Measurements from ENCODE around the gene PLA2G6. TPM values are rescaled to one million over a fixed set of nuclear protein-coding genes. Genes with fewer than 3 reads are reported as not detected.

PLA2G6 gene
- total and polyA plus RNA-seq, 2 of the 13 experiments (the other 11 are each of a cell fraction or from before 2014, with no cell fraction given): 4.8 to 11.5 TPM

DNA sequence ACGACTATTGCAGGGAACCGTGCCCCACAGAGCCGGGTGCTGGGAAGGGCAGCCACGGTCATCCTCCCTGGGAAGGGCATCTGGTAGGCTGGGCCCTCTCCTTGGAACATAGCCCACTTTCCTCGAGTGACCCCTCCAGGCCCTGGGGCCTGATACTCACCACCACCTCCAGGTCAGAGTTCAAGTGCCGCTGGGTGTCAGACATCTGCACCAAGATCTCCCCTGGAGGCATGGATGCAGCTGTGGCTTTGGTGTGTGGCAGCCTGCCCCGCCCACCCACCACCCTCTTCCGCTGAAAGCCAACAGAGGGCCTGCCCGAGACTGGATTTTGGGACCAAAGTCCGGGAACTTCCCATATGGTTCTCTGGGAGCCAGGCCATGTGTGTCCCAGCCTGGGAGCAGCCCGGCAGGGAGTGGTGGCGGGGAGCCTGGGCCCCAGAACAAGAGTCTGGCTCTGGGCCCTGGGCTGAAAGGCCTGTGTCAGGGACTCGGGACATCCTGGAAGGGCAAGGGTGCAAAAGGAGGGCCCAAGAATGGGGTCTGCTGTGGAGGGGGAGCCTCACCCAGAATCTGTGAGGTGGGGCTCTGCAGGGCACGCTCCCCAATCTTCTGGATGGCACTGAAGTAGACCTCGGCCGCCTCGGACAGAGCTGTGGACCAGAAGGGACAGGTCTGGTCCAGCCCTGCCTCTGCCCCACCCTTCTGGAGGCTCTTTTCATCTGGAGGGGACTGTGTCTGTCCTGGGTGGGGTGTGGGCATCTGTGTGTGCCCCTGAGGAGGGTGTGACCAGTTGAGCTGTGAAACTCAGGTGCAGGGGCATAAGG lies 73.7 kb downstream of the PLA2G6 start (continued):
- TF ChIP-seq, protein P1, sequence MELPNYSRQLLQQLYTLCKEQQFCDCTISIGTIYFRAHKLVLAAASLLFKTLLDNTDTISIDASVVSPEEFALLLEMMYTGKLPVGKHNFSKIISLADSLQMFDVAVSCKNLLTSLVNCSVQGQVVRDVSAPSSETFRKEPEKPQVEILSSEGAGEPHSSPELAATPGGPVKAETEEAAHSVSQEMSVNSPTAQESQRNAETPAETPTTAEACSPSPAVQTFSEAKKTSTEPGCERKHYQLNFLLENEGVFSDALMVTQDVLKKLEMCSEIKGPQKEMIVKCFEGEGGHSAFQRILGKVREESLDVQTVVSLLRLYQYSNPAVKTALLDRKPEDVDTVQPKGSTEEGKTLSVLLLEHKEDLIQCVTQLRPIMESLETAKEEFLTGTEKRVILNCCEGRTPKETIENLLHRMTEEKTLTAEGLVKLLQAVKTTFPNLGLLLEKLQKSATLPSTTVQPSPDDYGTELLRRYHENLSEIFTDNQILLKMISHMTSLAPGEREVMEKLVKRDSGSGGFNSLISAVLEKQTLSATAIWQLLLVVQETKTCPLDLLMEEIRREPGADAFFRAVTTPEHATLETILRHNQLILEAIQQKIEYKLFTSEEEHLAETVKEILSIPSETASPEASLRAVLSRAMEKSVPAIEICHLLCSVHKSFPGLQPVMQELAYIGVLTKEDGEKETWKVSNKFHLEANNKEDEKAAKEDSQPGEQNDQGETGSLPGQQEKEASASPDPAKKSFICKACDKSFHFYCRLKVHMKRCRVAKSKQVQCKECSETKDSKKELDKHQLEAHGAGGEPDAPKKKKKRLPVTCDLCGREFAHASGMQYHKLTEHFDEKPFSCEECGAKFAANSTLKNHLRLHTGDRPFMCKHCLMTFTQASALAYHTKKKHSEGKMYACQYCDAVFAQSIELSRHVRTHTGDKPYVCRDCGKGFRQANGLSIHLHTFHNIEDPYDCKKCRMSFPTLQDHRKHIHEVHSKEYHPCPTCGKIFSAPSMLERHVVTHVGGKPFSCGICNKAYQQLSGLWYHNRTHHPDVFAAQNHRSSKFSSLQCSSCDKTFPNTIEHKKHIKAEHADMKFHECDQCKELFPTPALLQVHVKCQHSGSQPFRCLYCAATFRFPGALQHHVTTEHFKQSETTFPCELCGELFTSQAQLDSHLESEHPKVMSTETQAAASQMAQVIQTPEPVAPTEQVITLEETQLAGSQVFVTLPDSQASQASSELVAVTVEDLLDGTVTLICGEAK (IDR thresholded peaks at IDR 0.05): no peak
- TF ChIP-seq, protein P1 (CRISPR knock-in tag; IDR thresholded peaks at IDR 0.05): no peak; the same call in 1 of the 2 replicates
- TF ChIP-seq, protein P2, sequence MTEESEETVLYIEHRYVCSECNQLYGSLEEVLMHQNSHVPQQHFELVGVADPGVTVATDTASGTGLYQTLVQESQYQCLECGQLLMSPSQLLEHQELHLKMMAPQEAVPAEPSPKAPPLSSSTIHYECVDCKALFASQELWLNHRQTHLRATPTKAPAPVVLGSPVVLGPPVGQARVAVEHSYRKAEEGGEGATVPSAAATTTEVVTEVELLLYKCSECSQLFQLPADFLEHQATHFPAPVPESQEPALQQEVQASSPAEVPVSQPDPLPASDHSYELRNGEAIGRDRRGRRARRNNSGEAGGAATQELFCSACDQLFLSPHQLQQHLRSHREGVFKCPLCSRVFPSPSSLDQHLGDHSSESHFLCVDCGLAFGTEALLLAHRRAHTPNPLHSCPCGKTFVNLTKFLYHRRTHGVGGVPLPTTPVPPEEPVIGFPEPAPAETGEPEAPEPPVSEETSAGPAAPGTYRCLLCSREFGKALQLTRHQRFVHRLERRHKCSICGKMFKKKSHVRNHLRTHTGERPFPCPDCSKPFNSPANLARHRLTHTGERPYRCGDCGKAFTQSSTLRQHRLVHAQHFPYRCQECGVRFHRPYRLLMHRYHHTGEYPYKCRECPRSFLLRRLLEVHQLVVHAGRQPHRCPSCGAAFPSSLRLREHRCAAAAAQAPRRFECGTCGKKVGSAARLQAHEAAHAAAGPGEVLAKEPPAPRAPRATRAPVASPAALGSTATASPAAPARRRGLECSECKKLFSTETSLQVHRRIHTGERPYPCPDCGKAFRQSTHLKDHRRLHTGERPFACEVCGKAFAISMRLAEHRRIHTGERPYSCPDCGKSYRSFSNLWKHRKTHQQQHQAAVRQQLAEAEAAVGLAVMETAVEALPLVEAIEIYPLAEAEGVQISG (CRISPR knock-in tag; IDR thresholded peaks at IDR 0.05): peak; percentile 45; the same call in 1 of the 2 replicates
- no peak for TF ChIP-seq FOXO1 (CRISPR knock-in tag; IDR thresholded peaks at IDR 0.05)
- no peak for TF ChIP-seq SALL2 (CRISPR knock-in tag; IDR thresholded peaks at IDR 0.05)
- TF ChIP-seq CENPT (CRISPR knock-in tag; IDR thresholded peaks at IDR 0.05; ENCODE audit: low read depth): no peak
- no peak for TF ChIP-seq RELA (CRISPR knock-in tag; IDR thresholded peaks at IDR 0.05)
- TF ChIP-seq, protein P3, sequence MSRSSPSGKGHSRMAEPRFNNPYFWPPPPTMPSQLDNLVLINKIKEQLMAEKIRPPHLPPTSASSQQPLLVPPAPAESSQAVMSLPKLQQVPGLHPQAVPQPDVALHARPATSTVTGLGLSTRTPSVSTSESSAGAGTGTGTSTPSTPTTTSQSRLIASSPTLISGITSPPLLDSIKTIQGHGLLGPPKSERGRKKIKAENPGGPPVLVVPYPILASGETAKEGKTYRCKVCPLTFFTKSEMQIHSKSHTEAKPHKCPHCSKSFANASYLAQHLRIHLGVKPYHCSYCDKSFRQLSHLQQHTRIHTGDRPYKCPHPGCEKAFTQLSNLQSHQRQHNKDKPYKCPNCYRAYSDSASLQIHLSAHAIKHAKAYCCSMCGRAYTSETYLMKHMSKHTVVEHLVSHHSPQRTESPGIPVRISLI (CRISPR knock-in tag; IDR thresholded peaks at IDR 0.05; ENCODE audit: borderline replicate concordance): no peak
- no peak for TF ChIP-seq ZNF550 (CRISPR knock-in tag; IDR thresholded peaks at IDR 0.05; ENCODE audit: borderline replicate concordance)
- no peak for TF ChIP-seq ZFP41 (CRISPR knock-in tag; IDR thresholded peaks at IDR 0.05; ENCODE audit: borderline replicate concordance)
- no peak for TF ChIP-seq KDM5B (CRISPR knock-in tag; IDR thresholded peaks at IDR 0.05; ENCODE audit: borderline replicate concordance)
- no peak for TF ChIP-seq ZNF383 (CRISPR knock-in tag; IDR thresholded peaks at IDR 0.05; ENCODE audit: borderline replicate concordance)
- TF ChIP-seq TP53 (CRISPR knock-in tag; conservative IDR thresholded peaks at IDR 0.05): no peak
- no peak for TF ChIP-seq HOXD1 (CRISPR knock-in tag; IDR thresholded peaks at IDR 0.05)
- TF ChIP-seq TBX3 (IDR thresholded peaks at IDR 0.05; ENCODE audit: borderline replicate concordance): no peak
- TF ChIP-seq ZNF703 (CRISPR knock-in tag; IDR thresholded peaks at IDR 0.05; ENCODE audit: borderline replicate concordance): 0 out of 2 replicates have a peak, but pooled peaks have one; percentile 53
